SH-SY5Y (cell line): ENCODE results near the gene SLC66A1.

Source experiments
- GATA2 ChIP-seq: IDR thresholded peaks from 2 replicates; pipeline ENCODE4 v1.6.1; 2011; ENCODE audit warnings: mild to moderate bottlenecking, low read depth, low read length
- GATA3 ChIP-seq: IDR thresholded peaks from 2 replicates; pipeline ENCODE4 v1.6.1; 2011; ENCODE audit warnings: low read depth, mild to moderate bottlenecking, low read length, moderate library complexity

DNA sequence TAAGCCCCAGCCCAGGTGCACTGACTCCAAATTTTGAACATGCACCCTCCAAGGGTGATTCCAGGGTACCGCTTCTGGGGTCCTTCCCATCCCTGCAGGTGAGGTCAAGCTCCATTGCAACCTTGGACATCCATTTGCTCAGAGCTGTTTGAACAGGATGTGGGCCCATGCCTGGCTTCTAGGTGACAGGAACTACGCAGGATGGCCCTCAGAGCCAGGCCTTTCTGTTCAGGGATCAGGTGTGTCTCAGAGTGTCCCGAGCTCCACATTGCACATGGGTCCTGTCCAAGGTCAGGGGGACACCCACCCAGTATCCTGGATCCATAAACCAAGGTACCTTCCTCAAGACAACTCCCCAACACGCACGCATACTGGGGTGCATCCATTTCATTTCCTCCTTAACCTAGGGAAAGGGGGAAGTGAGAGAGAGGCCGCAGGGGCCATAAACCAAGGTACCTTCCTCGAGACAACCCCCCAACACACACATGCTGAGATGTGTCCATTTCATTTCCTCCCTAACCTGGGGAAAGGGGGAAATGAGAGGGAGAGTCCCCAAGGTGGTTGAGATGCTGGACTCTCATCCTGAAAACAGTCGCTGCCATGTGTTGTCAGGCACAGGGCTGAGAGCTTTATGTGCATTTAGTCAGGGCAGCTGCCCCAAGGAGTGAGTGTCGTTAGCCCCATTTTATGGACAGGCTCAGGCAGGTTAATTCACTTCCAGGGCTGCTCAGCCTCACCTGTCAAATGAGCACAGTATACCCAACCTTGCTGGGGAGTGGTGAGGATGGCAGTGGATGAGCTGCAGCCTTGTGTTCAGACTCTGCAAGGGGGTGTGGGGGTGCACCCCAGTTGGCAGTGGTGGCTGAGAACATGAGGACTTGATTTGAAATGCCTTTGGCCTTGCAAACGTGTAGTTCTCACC is 2.1 kb downstream of the SLC66A1 start:
- no peak for TF ChIP-seq GATA2
- TF ChIP-seq GATA3: no peak
